Esophagus muscularis mucosa (tissue), 3 donors: ENCODE measurements around the gene CYP1A2.

Experiments used
- CTCF ChIP-seq, 3 experiments: fragments of 200-600 bp in 2 of 3; fragments of 450-650 bp in 1 of 3; sonication (generic) in 2 of 3; IDR thresholded peaks; one replicate each; pipeline ENCODE4 v1.5.1; 2017 to 2019; ENCODE audit warnings: antibody characterized with exemption in 3 of 3, mild to moderate bottlenecking in 2 of 3, moderate library complexity in 1 of 3
- POLR2A ChIP-seq: fragments of 450-650 bp; IDR thresholded peaks from one replicate; pipeline ENCODE4 v1.6.1; 2017; ENCODE audit warnings: antibody characterized with exemption, moderate library complexity, mild to moderate bottlenecking, low read depth
- POLR2AphosphoS5 ChIP-seq, 2 donors: sonication (generic); formaldehyde crosslinking; IDR thresholded peaks; one replicate each; pipeline ENCODE4 v1.6.1; 2017; ENCODE audit warnings: antibody characterized with exemption in 2 of 2

GRCh38 chr15:74781431-74782258, 33.0 kb downstream of the CYP1A2 start, which contains the start of gene CSK:
- TF ChIP-seq CTCF (IDR thresholded peaks at IDR 0.05) (peak; percentile 64 to 80 (median 64)), POLR2AphosphoS5 (IDR thresholded peaks at IDR 0.05) (peak in 1 of 2 donors; percentile 54), POLR2A (no peak)
